ENCODE data around the gene SFR1.

DNA sequence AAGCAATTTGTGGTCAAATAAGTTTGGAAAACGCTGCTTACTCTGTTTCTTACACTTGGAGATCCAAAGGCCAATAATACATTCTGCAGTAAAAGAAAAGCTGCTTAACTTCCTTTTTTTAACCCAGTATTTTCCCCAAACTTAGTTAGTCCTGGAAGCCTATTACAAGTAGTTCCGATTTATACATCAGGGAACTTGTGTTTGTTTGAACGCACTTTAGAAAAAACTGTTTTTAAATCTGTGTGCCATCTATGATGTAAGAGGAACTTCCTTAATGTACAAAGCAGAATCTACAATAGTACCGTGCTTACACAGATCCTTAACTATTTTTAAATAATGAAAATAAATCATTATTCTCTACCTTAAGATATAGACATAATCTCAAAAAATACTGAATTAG is 23.0 kb downstream of the SFR1 start:
- TF ChIP-seq, protein P1, sequence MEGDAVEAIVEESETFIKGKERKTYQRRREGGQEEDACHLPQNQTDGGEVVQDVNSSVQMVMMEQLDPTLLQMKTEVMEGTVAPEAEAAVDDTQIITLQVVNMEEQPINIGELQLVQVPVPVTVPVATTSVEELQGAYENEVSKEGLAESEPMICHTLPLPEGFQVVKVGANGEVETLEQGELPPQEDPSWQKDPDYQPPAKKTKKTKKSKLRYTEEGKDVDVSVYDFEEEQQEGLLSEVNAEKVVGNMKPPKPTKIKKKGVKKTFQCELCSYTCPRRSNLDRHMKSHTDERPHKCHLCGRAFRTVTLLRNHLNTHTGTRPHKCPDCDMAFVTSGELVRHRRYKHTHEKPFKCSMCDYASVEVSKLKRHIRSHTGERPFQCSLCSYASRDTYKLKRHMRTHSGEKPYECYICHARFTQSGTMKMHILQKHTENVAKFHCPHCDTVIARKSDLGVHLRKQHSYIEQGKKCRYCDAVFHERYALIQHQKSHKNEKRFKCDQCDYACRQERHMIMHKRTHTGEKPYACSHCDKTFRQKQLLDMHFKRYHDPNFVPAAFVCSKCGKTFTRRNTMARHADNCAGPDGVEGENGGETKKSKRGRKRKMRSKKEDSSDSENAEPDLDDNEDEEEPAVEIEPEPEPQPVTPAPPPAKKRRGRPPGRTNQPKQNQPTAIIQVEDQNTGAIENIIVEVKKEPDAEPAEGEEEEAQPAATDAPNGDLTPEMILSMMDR (IDR thresholded peaks at IDR 0.05; ENCODE audit: low read depth, low read length): no peak
- TF ChIP-seq EZH2phosphoT487 (IDR thresholded peaks at IDR 0.05; ENCODE audit: low read depth): no peak
